NCI-H345 treated with DMSO at 0.1 percent for 48 hours (cell line): ENCODE measurements around the gene PARP4.
"Not testable (repeated sequence)": the region's sequence is repeated elsewhere in the genome, so short reads cannot be mapped to it uniquely, and the experiment has no call there.

Experiments
- DNase-seq: peaks from one replicate; lab custom pipeline; 2025; ENCODE audit not compliant: unreplicated experiment; lab: John Stamatoyannopoulos, UW

The PARP4 gene

GRCh38 chr13:24452044-24452443 is 60.5 kb downstream of the PARP4 start:
- no peak for DNase-seq

DNA sequence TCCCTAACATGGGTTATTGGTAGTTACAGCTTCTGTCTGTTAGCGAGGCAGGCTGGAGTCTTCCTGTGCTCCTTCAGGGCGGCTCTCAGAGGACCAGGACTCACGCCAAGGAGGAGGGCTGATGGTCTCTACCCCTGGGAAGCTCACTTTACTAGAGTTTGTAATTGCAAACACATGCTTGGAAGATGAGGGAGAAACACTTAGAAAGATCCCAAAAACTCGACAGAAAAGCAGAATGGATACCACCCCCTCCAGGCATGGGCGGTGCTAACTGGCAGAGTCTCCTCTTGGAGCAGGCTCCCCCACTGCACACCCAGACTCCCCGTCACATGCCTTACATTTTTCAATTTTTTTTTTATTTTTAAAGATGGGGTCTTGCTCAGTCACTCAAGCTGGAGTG is 62.0 kb downstream of the PARP4 start:
- DNase-seq = no peak

GRCh38 chr13:24444851-24445250 is 67.7 kb downstream of the PARP4 start:
- DNase-seq = not testable (repeated sequence)

- no peak for DNase-seq
These were observed 69.2 kb downstream of the PARP4 start for GRCh38 chr13:24443366-24443765.

- DNase-seq = not testable (repeated sequence)
These were observed 86.5 kb downstream of the PARP4 start for GRCh38 chr13:24426045-24426444.

DNA sequence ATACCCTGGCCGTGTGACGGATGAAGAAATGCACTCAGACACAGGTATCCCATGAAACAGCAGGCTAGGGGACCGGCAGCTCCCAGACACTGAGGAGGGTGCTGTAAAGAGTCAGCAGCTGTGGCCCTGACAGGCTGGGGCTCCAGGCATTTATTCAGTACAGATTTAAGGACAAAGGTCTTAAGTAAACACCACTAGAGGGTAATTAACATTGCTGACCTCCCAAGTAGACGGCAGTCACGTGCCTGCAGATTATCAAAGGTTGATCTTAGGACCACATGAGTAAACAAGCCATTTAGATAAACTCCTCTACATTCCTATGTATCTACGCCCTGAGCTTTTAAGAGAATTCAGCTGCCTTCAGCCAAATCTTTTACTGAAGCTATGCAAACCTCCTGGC is 92.9 kb downstream of the PARP4 start:
- DNase-seq = not testable (repeated sequence)

- DNase-seq = no peak
These were observed 104.7 kb downstream of the PARP4 start for GRCh38 chr13:24407844-24408243.

DNA sequence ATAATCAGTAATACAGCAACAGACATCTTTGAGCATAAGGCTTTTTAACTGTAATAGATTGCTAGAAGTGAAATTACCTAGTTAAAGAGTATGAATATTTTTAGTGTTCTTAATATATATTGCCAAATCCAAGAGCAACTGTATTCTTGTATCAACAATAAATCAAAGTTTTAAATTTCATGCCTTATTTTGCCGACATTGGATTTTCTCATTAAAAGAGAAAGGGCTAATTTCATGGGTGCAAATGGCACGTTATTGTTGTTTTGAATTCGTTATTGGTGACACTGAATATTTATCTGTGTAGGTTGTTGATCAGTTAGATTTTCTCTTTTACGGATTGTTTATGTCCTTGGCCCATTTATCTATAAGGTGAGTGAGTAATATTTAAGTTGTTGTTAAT is 106.1 kb downstream of the PARP4 start:
- DNase-seq = no peak

GRCh38 chr13:24396821-24397220 is 115.8 kb downstream of the PARP4 start:
- DNase-seq = no peak

DNA sequence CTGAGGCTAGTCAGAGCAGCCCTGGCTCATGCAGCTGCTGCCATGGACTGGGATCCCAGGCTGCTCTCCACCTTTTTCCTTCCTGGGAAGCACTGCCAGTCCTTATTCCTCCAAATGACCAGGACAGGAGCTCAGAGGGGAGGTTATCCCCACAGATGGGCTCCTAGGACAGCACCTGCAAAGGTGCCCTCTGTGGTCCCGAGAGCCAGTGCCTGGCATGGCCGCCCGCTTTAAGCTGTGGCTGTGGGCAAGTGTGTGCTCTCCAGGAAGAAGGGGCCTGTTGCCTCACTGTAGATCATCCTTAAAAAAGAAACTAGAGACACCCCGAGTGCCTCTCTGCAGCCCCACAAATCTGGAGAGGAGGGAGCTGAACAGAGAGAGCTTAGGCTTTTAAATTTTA is 119.6 kb downstream of the PARP4 start:
- no peak for DNase-seq

GRCh38 chr13:24391771-24392683 is 120.6 kb downstream of the PARP4 start:
- DNase-seq = not testable (repeated sequence)

DNA sequence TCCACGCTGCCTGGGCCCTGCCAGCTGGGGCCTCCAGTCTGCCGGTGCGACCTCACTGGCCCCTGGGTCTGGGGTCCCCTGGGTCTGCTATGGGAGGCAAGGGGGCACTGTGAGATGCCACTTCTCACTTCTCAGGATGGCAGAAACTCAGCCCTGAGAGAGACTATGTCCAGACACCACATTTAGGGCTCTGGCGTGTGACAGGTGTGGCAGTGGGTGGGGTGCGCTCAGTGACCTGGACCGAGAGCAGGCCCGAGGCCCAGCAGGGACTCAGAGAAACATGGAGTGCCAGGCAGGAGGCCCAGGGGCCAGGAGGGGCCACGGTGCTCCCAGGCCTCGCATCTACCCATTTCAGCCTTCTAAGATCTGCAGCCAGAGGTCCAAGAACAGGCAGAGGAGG is 121.8 kb downstream of the PARP4 start:
- not testable (repeated sequence) for DNase-seq

DNA sequence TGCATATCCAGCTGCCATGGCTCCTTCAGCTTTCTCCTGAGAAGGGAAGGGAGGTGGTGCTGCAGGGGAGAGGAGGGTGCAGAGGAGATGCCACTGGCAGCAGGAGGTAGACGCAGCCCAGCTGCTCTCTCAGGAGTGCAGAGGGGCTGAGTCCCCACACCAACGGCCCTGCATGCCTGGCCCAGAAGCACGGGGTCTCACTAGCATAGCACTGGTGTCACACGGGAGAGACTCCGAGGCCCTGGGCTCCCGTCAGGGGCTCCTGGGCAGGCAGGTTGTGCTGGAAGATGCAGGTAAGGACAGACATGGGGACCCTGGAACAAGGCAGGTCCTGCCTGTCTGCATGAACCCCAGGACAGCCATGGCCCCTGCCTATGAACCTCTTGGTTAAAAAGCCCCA is 123.1 kb downstream of the PARP4 start:
- DNase-seq = no peak

GRCh38 chr13:24388743-24389142 is 123.8 kb downstream of the PARP4 start:
- not testable (repeated sequence) for DNase-seq

DNA sequence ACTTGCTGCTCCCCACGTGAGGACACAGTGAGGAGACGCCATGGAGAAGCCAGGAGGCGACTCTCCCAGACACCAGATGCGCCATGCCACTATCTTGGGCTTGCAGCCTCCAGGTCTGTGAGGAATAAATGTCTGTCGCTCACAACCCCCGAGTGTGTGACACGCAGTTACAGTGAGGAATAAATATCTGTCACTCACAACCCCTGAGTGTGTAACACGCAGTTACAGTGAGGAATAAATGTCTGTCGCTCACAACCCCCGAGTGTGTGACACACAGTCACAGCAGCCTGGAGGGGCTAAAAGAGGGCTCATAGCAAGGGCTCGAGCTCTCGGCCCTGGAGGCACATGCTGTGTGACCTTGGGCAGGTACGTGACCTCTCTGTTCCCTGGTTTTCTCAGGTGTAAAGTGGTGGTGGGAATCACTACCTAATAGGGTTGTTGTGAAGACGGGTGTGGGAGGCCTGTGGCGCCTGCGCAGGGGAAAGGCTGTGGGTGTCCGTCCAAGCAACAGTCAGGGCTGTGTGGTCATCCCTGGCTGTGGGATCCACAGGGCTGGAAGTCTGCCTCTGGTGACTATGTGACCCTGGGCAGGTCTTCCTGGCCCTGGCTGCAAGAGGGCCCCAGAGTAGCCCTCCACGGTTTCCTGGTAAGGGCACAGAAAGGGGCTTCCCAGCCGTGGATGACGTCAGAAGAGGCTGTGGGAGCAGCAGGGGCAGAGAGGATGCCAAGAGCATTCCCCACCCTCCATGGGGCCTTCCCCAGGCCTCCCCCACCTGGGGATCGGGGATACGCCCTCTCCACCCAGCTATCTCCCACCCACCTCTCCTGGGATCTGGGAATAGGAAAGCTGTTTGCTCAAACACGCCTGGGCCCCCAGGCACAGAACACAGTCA is 125.5 kb downstream of the PARP4 start:
- DNase-seq = no peak

DNA sequence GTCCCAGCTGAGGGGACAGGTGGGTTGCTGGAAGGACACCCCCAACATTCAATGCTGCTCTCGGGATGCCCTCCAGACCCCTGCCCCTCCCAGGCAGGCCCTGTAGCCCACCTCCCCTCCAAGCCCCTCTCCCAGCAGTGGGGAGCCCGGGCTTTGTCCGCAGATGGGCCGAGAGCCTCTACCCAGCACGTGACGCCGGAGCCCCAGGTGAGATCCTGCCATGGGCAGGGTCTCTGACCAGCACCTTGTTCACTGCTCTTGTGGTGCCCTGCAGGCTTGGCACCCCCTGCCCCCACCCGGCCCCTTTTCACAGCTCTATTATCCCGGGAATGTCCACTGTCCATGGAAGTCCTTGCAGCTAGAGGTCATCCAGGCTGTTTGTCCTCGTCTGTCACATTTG is 126.7 kb downstream of the PARP4 start:
- DNase-seq = no peak

GRCh38 chr13:24384946-24385345 is 127.6 kb downstream of the PARP4 start:
- not testable (repeated sequence) for DNase-seq

DNA sequence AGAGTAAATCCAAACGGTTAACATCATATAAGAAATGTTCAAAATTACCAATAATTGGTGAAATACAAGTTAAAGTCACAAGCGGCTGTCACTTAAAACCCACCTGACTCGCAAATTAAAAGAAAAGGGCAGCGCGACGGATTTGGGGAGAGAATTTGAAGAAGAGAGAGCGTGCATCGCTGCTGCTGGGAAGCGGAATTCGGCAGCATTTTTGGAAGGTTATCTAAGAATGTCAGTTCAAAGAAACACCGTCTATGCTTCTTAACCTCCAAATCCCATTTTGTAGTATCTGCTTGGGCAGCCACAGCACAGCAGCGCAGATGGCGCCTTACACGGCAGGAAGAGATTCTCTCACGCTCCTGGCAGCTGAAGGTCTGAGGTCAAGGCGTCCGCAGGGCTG is 128.5 kb downstream of the PARP4 start:
- DNase-seq = not testable (repeated sequence)

- DNase-seq = no peak
These were observed 130.9 kb downstream of the PARP4 start for GRCh38 chr13:24381541-24382265.

DNA sequence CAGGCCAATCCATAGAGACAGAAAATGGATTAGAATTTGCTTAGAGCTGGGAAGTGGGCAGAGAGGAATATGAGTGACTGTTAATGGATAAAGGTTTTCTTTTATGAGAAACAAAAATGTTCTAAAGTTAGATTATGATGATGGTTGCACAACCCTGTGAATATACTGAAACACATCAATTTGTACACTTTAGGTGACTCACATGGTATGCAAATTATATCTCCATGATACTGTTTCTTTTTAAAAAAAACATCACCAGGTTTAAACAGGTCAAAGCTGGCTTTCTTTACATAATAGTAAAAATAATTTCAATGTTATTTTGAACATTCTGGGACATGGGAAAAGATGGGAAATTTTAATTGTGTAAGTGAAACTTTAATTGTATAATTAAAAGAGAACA is 131.7 kb downstream of the PARP4 start:
- not testable (repeated sequence) for DNase-seq

GRCh38 chr13:24380227-24380626 is 132.4 kb downstream of the PARP4 start:
- DNase-seq = not testable (repeated sequence)
